Activated effector memory CD4-positive, alpha-beta T cell treated with Interleukin-2 at 50 U/mL for 16 hours (primary cell): ENCODE measurements around the gene MAGED2.
"Not testable (repeated sequence)": the region's sequence is repeated elsewhere in the genome, so short reads cannot be mapped to it uniquely, and the experiment has no call there.

Source experiments
- DNase-seq: peaks from one replicate; pipeline ENCODE4 v3.0.0-alpha.2; 2020

MAGED2 gene

GRCh38 chrX:54820737-54821136, 13.2 kb downstream of the MAGED2 start:
- no peak for DNase-seq

- no peak for DNase-seq
Measured at GRCh38 chrX:54821310-54821709, 13.8 kb downstream of the MAGED2 start.

- no peak for DNase-seq
Measured at GRCh38 chrX:54824195-54824594, 16.6 kb downstream of the MAGED2 start.

GRCh38 chrX:54824722-54825121, 17.2 kb downstream of the MAGED2 start:
- DNase-seq = no peak

GRCh38 chrX:54825716-54826438, 18.3 kb downstream of the MAGED2 start:
- peak; percentile 12 for DNase-seq

- DNase-seq = no peak
Measured at GRCh38 chrX:54826598-54826997, 19.1 kb downstream of the MAGED2 start.

- no peak for DNase-seq
Measured at GRCh38 chrX:54838583-54838982, 31.0 kb downstream of the MAGED2 start.

GRCh38 chrX:54841184-54841874, 33.8 kb downstream of the MAGED2 start:
- DNase-seq = not testable (repeated sequence)

- DNase-seq = no peak
Measured at GRCh38 chrX:54842607-54843006, 35.1 kb downstream of the MAGED2 start.

GRCh38 chrX:54843050-54843449, 35.5 kb downstream of the MAGED2 start:
- no peak for DNase-seq

- not testable (repeated sequence) for DNase-seq
Measured at GRCh38 chrX:54847700-54848099, 40.2 kb downstream of the MAGED2 start.

GRCh38 chrX:54865208-54865607, 57.7 kb downstream of the MAGED2 start:
- DNase-seq = no peak
